ENCODE data around the gene CNPY1.

The CNPY1 gene

DNA sequence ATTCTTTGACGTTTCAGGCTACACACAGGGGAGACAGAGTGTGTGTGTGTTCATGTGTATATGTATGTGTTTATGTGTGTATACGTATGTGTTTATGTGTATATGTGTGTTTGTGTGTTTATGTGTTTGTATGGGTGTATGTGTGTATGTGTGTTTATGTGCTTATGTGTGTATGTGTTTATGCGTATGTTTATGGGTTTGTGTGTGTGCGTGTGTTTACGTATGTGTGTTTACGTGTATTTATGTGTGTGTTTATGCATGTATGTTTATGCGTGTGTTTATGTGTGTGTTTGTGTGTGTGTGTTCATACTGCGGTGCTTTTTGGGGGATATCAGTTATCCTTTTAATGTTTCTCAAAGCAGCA, 39.2 kb upstream of the CNPY1 start:
- H3K27me3 Mint-ChIP-seq (ENCODE audit: low read depth, poor library complexity) = peaks cover 42% of the 10 kb centered on the region
- no peak for DNase-seq
- H3K27ac Mint-ChIP-seq = no peak overlapping the region
- TF ChIP-seq, protein P1, sequence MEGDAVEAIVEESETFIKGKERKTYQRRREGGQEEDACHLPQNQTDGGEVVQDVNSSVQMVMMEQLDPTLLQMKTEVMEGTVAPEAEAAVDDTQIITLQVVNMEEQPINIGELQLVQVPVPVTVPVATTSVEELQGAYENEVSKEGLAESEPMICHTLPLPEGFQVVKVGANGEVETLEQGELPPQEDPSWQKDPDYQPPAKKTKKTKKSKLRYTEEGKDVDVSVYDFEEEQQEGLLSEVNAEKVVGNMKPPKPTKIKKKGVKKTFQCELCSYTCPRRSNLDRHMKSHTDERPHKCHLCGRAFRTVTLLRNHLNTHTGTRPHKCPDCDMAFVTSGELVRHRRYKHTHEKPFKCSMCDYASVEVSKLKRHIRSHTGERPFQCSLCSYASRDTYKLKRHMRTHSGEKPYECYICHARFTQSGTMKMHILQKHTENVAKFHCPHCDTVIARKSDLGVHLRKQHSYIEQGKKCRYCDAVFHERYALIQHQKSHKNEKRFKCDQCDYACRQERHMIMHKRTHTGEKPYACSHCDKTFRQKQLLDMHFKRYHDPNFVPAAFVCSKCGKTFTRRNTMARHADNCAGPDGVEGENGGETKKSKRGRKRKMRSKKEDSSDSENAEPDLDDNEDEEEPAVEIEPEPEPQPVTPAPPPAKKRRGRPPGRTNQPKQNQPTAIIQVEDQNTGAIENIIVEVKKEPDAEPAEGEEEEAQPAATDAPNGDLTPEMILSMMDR (IDR thresholded peaks at IDR 0.05) = no peak
- no peak overlapping the region for H3K4me3 Mint-ChIP-seq
- H3K4me1 Mint-ChIP-seq = peaks cover 7% of the 10 kb centered on the region
- H3K36me3 Mint-ChIP-seq (ENCODE audit: low read depth) = no peaks in the 10 kb centered on the region
- no peaks in the 10 kb centered on the region for H3K9me3 Mint-ChIP-seq

DNA sequence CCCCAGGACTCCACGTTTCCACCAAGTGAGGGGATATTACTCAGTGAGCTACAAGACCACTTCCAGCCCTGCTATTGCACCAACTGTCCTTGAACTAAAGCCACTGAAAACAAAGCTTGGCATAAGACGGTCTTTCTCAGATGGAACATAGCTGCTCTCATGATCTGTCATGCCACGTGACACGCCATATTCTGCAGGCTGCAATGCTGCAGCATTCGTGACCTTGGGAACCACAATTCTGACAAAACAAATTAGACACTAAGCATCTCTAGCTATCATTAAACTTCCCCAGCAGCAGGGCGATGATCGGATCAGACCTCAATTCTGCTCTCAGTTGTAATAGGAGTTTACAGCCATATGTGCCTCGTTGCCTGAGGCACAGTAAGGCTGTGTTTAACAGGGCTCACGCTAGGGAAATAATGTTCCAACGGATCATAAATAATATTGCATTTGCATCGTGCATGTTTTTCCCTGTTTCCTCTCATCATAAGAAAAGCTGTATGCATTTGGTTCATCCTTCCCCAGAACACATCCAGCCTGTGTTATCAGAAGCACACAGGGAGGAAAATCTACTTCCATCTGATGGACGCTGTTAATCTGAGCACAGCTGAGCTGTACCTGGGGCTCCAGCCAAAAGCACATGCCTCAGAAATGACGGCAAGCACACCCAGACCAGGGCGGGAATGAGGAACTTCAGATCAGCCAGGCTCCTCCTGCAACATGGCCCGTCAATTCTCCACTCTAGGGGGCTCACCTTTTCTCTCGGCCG, 38.6 kb upstream of the CNPY1 start:
- Mint-ChIP-seq H3K27me3 (ENCODE audit: low read depth, poor library complexity) (peaks cover 48% of the 10 kb centered on the region), H3K9me3 (no peaks in the 10 kb centered on the region), H3K27ac (no peak overlapping the region), H3K4me1 (peaks cover under 1% of the 10 kb centered on the region), H3K4me3 (no peak overlapping the region), H3K36me3 (ENCODE audit: low read depth) (no peaks in the 10 kb centered on the region)
- no peak for DNase-seq
- TF ChIP-seq, protein P1 (IDR thresholded peaks at IDR 0.05) = no peak

DNA sequence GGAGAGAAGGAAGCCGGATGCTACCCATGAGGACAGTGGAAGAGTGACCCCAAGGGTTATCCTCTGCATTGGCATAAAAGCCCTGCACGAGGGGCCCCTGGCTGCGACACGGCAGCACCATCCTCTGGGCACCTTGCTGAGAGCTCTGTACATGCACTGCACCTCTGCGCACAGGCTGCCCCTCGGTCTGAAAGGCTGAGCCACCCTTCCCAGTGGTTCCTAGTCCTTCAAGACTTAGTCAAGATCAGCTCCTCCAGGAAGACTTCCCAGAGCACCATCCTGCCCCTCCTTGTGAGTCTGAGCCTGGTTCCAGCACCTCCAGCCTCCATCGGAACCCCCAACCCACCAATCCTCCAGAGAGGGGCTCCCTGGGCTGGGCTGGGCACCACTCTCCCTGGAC, 37.9 kb upstream of the CNPY1 start:
- Mint-ChIP-seq H3K27me3 (ENCODE audit: low read depth, poor library complexity) (peaks cover 50% of the 10 kb centered on the region), H3K27ac (no peak overlapping the region), H3K36me3 (ENCODE audit: low read depth) (no peaks in the 10 kb centered on the region), H3K4me1 (no peaks in the 10 kb centered on the region), H3K9me3 (no peaks in the 10 kb centered on the region), H3K4me3 (no peak overlapping the region)
- TF ChIP-seq, protein P1 (IDR thresholded peaks at IDR 0.05) = no peak
- DNase-seq = no peak

DNA sequence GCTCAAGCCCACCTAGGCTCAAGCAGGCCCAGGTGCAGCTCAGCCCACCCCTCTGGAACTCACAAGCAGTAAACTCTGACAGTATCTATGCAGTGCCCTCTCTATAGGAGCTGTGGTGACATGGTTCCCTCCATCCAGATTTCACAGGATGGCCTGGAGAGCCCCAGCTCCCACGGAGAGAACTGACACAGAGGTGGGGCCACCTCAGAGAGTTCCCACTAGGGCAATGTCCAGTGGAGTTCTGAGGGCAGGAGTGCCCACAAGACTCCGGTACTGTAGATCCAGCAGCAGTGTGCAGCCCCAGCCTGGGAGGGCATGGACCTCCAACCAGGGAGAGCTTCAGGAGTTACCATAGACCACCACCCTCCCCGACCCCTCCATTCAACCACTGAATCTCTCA, 37.3 kb upstream of the CNPY1 start:
- Mint-ChIP-seq H3K27me3 (ENCODE audit: low read depth, poor library complexity) (peaks cover 50% of the 10 kb centered on the region), H3K4me1 (no peaks in the 10 kb centered on the region), H3K27ac (no peak overlapping the region), H3K36me3 (ENCODE audit: low read depth) (no peaks in the 10 kb centered on the region), H3K4me3 (no peak overlapping the region), H3K9me3 (no peaks in the 10 kb centered on the region)
- TF ChIP-seq, protein P1 (IDR thresholded peaks at IDR 0.05) = no peak
- no peak for DNase-seq

DNA sequence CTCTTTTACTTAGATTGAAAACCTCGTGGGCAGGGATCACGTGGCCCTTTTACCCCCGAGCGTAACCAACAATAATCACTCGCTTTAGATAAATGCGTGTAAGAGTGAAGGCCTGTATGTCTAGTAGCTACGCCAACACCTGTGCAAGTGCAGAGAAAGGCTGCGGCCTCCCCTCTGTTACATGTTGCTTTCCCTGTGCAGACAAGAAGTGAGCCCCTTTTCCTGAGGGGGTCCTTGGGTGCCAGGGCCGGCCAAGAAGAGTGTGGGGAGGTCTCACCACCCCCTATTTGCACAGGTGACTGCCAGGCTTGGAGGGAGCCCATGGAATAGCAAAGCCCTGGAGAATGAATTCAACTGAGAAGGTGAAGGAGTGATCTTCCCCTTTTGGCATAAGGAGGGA, 35.6 kb upstream of the CNPY1 start:
- H3K27ac Mint-ChIP-seq = no peak overlapping the region
- H3K4me3 Mint-ChIP-seq = no peak overlapping the region
- H3K36me3 Mint-ChIP-seq (ENCODE audit: low read depth) = no peaks in the 10 kb centered on the region
- H3K4me1 Mint-ChIP-seq = no peaks in the 10 kb centered on the region
- TF ChIP-seq, protein P1 (IDR thresholded peaks at IDR 0.05) = no peak
- no peaks in the 10 kb centered on the region for H3K9me3 Mint-ChIP-seq
- DNase-seq = no peak
- H3K27me3 Mint-ChIP-seq (ENCODE audit: low read depth, poor library complexity) = peaks cover 46% of the 10 kb centered on the region
